Measurements from ENCODE around the gene MX2.
"Not testable (repeated sequence)": the region's sequence is repeated elsewhere in the genome, so short reads cannot be mapped to it uniquely, and the experiment has no call there.

The MX2 gene

DNA sequence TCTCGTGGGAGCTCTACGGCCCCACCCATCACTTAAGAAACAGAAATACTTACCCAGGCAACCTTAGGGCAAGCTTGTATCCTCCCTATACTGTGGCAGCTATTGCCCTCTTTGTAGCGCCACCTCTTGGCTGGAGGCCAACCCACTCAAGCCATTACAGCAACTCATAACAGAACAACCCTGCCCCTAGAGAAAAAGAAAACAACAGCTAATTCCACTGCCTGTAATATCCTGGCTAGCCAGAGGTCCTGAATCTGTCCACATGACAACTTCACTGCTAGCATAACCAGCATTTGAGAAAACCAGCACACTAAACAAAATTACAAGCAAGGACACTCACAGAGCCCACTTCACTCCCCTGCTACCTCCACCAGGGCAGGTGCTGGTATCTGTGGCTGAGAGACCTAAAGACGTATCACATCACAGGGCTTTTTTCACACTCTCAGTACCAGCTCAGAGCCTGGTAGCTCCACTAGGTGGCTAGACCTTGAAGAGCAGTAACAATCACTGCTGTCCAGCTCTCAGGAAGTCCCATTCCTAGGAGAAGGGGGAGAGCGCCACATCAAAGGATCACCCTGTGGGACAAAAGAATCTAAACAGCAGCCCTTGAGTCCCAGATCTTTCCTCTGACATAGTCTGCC, 49.7 kb downstream of the MX2 start:
- Histone ChIP-seq H3K4me3 (ENCODE audit: low read length) (no peak overlapping the region), H3K9me2 (replicated peaks; ENCODE audit: control insufficient read depth, low read length) (no peaks in the 10 kb centered on the region), H3K27ac (ENCODE audit: low read depth, low read length) (no peak overlapping the region), H3F3A (ENCODE audit: control insufficient read depth, insufficient read depth) (no peaks in the 10 kb centered on the region), H3K9me3 (ENCODE audit: control insufficient read depth, insufficient read depth, low read length) (no peaks in the 10 kb centered on the region), H4K20me1 (ENCODE audit: control insufficient read depth, insufficient read depth, low read depth, low read length) (no peaks in the 10 kb centered on the region), H3K36me3 (ENCODE audit: control insufficient read depth, low read length) (no peaks in the 10 kb centered on the region), H3K4me1 (ENCODE audit: control insufficient read depth, low read length) (no peaks in the 10 kb centered on the region), H3K79me2 (ENCODE audit: control insufficient read depth, low read length) (no peaks in the 10 kb centered on the region), H3K27me3 (ENCODE audit: control insufficient read depth, low read length) (no peaks in the 10 kb centered on the region), H3K4me2 (ENCODE audit: low read length) (no peak overlapping the region)
- TF ChIP-seq, protein P1, sequence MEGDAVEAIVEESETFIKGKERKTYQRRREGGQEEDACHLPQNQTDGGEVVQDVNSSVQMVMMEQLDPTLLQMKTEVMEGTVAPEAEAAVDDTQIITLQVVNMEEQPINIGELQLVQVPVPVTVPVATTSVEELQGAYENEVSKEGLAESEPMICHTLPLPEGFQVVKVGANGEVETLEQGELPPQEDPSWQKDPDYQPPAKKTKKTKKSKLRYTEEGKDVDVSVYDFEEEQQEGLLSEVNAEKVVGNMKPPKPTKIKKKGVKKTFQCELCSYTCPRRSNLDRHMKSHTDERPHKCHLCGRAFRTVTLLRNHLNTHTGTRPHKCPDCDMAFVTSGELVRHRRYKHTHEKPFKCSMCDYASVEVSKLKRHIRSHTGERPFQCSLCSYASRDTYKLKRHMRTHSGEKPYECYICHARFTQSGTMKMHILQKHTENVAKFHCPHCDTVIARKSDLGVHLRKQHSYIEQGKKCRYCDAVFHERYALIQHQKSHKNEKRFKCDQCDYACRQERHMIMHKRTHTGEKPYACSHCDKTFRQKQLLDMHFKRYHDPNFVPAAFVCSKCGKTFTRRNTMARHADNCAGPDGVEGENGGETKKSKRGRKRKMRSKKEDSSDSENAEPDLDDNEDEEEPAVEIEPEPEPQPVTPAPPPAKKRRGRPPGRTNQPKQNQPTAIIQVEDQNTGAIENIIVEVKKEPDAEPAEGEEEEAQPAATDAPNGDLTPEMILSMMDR (IDR thresholded peaks at IDR 0.05; ENCODE audit: low read depth, low read length, poor library complexity, severe bottlenecking): peak; percentile 56
- no peak for TF ChIP-seq EZH2phosphoT487 (IDR thresholded peaks at IDR 0.05; ENCODE audit: borderline replicate concordance, low read length)

DNA sequence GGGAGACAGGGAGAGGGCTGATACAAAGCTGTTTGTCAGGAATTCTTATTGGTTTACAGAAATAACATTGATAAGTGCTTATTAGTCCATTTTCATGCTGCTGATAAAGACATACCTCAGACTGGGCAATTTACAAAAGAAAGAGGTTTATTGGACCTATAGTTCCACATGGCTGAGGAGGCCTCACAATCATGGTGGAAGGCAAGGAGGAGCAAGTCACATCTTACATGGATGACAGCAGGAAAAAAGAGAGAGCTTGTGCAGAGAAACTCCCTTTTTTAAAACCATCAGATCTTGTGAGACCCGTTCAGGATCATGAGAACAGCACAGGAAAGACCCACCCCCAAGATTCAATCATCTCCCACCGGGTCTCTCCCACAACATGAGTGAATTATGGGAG, 55.7 kb downstream of the MX2 start:
- H3K9me3 ChIP-seq (ENCODE audit: control insufficient read depth, insufficient read depth, low read length); H3K79me2 ChIP-seq (ENCODE audit: control insufficient read depth, low read length); H3F3A ChIP-seq (ENCODE audit: control insufficient read depth, insufficient read depth); H4K20me1 ChIP-seq (ENCODE audit: control insufficient read depth, insufficient read depth, low read depth, low read length); H3K36me3 ChIP-seq (ENCODE audit: control insufficient read depth, low read length); H3K9me2 ChIP-seq (replicated peaks; ENCODE audit: control insufficient read depth, low read length); H3K27me3 ChIP-seq (ENCODE audit: control insufficient read depth, low read length); H3K4me2 ChIP-seq (ENCODE audit: low read length); H3K4me3 ChIP-seq (ENCODE audit: low read length); H3K27ac ChIP-seq (ENCODE audit: low read depth, low read length): not testable (repeated sequence)
- peaks cover 11% of the 10 kb centered on the region for H3K4me1 ChIP-seq (ENCODE audit: control insufficient read depth, low read length)

DNA sequence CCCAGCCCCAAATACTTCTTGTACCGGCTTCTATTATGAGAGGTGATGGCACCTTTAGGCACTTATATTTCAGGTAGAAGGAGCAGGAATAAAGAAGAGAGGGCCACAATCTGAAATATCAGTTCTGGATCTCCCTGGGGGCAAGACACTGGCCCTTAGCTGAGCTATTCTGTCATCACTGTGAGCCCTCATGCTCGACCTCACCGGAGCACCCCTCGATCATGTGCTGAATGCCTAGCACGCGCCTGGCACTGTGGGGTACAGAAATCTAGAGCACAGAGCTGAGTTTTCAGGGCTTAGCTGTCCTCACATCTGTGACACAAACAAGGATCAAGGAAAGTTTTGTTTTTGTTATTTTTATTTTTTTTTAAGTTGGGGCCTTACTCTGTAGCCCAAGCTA, 56.6 kb downstream of the MX2 start:
- no peaks in the 10 kb centered on the region for H3K9me2 ChIP-seq (replicated peaks; ENCODE audit: control insufficient read depth, low read length)
- H3K4me1 ChIP-seq (ENCODE audit: control insufficient read depth, low read length): peaks cover 11% of the 10 kb centered on the region
- no peaks in the 10 kb centered on the region for H4K20me1 ChIP-seq (ENCODE audit: control insufficient read depth, insufficient read depth, low read depth, low read length)
- H3K4me3 ChIP-seq (ENCODE audit: low read length): no peak overlapping the region
- H3K36me3 ChIP-seq (ENCODE audit: control insufficient read depth, low read length): no peaks in the 10 kb centered on the region
- no peak overlapping the region for H3K27ac ChIP-seq (ENCODE audit: low read depth, low read length)
- no peaks in the 10 kb centered on the region for H3F3A ChIP-seq (ENCODE audit: control insufficient read depth, insufficient read depth)
- H3K79me2 ChIP-seq (ENCODE audit: control insufficient read depth, low read length): no peaks in the 10 kb centered on the region
- H3K27me3 ChIP-seq (ENCODE audit: control insufficient read depth, low read length): no peaks in the 10 kb centered on the region
- H3K9me3 ChIP-seq (ENCODE audit: control insufficient read depth, insufficient read depth, low read length): no peaks in the 10 kb centered on the region
- no peak overlapping the region for H3K4me2 ChIP-seq (ENCODE audit: low read length)
- TF ChIP-seq, protein P1 (IDR thresholded peaks at IDR 0.05; ENCODE audit: low read depth, low read length, poor library complexity, severe bottlenecking): no peak
- no peak for TF ChIP-seq EZH2phosphoT487 (IDR thresholded peaks at IDR 0.05; ENCODE audit: borderline replicate concordance, low read length)

DNA sequence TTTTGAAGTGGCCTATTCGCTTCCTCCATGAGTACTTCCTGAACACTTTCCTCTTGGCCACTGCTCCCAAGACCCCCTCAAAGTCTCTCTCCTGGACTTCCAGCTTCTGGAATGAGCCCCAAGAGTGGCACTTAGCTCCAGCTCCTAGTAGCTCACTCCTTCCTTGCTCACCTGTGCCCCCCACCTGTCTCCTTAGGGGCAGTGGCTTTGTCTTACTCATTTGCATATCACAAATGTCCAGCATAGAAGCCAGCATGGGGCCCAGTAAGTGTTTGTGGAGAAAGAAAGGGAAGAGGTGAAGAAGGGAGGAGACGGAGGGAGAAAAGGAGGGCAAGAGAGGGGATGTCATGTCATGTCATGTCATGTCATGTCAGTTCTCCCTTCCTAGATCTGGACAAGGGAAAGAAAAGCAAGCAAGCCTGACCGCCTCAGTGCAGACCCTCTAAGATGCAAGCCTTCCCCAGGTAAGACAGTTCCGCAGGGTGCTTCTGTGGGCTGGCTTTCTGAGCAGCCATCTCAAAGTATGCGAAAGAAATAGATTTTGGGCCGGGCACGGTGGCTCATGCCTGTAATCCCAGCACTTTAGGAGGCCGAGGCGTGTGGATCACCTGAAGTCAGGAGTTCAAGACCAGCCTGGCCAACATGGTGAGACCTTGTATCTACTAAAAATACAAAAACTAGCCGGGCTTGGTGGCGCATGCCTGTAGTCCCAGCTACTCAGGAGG, 57.3 kb downstream of the MX2 start:
- TF ChIP-seq, protein P1 (IDR thresholded peaks at IDR 0.05; ENCODE audit: low read depth, low read length, poor library complexity, severe bottlenecking): no peak
- no peak for TF ChIP-seq EZH2phosphoT487 (IDR thresholded peaks at IDR 0.05; ENCODE audit: borderline replicate concordance, low read length)
- Histone ChIP-seq H3K4me3 (ENCODE audit: low read length) (no peak overlapping the region), H3K27me3 (ENCODE audit: control insufficient read depth, low read length) (no peaks in the 10 kb centered on the region), H3K9me3 (ENCODE audit: control insufficient read depth, insufficient read depth, low read length) (no peaks in the 10 kb centered on the region), H3K36me3 (ENCODE audit: control insufficient read depth, low read length) (no peaks in the 10 kb centered on the region), H3F3A (ENCODE audit: control insufficient read depth, insufficient read depth) (no peaks in the 10 kb centered on the region), H3K9me2 (replicated peaks; ENCODE audit: control insufficient read depth, low read length) (no peaks in the 10 kb centered on the region), H4K20me1 (ENCODE audit: control insufficient read depth, insufficient read depth, low read depth, low read length) (no peaks in the 10 kb centered on the region), H3K4me2 (ENCODE audit: low read length) (no peak overlapping the region), H3K79me2 (ENCODE audit: control insufficient read depth, low read length) (no peaks in the 10 kb centered on the region), H3K27ac (ENCODE audit: low read depth, low read length) (no peak overlapping the region), H3K4me1 (ENCODE audit: control insufficient read depth, low read length) (peaks cover 11% of the 10 kb centered on the region)

Measured in DOHH2 (cell line).